Measurements from ENCODE around the gene ORC4. TPM values are rescaled to one million over a fixed set of nuclear protein-coding genes. Genes with fewer than 3 reads are reported as not detected.

Gene ORC4
- total and polyA plus RNA-seq, 2 of the 8 experiments (the other 6 are each of a cell fraction or from before 2014, with no cell fraction given) = 22.7 to 63.7 TPM

DNA sequence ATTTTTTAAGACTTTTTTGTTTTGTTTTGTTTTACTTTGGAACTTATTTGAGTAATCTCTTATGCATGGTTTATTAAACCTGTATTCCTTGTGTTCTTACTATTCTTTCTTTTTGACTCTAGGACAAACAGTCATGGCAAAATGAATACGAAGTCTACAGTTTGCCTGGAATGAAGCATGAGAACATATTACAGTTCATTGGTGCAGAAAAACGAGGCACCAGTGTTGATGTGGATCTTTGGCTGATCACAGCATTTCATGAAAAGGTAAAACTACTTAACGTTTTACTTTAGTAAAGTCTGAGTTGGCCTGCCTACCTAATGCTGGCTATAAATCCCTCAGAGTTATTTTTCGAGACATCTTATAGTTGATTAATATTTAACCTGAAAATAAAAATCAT lies 103.4 kb downstream of the ORC4 start (continued):
- TF ChIP-seq, protein P1, sequence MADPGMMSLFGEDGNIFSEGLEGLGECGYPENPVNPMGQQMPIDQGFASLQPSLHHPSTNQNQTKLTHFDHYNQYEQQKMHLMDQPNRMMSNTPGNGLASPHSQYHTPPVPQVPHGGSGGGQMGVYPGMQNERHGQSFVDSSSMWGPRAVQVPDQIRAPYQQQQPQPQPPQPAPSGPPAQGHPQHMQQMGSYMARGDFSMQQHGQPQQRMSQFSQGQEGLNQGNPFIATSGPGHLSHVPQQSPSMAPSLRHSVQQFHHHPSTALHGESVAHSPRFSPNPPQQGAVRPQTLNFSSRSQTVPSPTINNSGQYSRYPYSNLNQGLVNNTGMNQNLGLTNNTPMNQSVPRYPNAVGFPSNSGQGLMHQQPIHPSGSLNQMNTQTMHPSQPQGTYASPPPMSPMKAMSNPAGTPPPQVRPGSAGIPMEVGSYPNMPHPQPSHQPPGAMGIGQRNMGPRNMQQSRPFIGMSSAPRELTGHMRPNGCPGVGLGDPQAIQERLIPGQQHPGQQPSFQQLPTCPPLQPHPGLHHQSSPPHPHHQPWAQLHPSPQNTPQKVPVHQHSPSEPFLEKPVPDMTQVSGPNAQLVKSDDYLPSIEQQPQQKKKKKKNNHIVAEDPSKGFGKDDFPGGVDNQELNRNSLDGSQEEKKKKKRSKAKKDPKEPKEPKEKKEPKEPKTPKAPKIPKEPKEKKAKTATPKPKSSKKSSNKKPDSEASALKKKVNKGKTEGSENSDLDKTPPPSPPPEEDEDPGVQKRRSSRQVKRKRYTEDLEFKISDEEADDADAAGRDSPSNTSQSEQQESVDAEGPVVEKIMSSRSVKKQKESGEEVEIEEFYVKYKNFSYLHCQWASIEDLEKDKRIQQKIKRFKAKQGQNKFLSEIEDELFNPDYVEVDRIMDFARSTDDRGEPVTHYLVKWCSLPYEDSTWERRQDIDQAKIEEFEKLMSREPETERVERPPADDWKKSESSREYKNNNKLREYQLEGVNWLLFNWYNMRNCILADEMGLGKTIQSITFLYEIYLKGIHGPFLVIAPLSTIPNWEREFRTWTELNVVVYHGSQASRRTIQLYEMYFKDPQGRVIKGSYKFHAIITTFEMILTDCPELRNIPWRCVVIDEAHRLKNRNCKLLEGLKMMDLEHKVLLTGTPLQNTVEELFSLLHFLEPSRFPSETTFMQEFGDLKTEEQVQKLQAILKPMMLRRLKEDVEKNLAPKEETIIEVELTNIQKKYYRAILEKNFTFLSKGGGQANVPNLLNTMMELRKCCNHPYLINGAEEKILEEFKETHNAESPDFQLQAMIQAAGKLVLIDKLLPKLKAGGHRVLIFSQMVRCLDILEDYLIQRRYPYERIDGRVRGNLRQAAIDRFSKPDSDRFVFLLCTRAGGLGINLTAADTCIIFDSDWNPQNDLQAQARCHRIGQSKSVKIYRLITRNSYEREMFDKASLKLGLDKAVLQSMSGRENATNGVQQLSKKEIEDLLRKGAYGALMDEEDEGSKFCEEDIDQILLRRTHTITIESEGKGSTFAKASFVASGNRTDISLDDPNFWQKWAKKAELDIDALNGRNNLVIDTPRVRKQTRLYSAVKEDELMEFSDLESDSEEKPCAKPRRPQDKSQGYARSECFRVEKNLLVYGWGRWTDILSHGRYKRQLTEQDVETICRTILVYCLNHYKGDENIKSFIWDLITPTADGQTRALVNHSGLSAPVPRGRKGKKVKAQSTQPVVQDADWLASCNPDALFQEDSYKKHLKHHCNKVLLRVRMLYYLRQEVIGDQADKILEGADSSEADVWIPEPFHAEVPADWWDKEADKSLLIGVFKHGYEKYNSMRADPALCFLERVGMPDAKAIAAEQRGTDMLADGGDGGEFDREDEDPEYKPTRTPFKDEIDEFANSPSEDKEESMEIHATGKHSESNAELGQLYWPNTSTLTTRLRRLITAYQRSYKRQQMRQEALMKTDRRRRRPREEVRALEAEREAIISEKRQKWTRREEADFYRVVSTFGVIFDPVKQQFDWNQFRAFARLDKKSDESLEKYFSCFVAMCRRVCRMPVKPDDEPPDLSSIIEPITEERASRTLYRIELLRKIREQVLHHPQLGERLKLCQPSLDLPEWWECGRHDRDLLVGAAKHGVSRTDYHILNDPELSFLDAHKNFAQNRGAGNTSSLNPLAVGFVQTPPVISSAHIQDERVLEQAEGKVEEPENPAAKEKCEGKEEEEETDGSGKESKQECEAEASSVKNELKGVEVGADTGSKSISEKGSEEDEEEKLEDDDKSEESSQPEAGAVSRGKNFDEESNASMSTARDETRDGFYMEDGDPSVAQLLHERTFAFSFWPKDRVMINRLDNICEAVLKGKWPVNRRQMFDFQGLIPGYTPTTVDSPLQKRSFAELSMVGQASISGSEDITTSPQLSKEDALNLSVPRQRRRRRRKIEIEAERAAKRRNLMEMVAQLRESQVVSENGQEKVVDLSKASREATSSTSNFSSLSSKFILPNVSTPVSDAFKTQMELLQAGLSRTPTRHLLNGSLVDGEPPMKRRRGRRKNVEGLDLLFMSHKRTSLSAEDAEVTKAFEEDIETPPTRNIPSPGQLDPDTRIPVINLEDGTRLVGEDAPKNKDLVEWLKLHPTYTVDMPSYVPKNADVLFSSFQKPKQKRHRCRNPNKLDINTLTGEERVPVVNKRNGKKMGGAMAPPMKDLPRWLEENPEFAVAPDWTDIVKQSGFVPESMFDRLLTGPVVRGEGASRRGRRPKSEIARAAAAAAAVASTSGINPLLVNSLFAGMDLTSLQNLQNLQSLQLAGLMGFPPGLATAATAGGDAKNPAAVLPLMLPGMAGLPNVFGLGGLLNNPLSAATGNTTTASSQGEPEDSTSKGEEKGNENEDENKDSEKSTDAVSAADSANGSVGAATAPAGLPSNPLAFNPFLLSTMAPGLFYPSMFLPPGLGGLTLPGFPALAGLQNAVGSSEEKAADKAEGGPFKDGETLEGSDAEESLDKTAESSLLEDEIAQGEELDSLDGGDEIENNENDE (IDR thresholded peaks at IDR 0.05; ENCODE audit: insufficient replicate concordance, low read length) = no peak
- TF ChIP-seq, protein P2, sequence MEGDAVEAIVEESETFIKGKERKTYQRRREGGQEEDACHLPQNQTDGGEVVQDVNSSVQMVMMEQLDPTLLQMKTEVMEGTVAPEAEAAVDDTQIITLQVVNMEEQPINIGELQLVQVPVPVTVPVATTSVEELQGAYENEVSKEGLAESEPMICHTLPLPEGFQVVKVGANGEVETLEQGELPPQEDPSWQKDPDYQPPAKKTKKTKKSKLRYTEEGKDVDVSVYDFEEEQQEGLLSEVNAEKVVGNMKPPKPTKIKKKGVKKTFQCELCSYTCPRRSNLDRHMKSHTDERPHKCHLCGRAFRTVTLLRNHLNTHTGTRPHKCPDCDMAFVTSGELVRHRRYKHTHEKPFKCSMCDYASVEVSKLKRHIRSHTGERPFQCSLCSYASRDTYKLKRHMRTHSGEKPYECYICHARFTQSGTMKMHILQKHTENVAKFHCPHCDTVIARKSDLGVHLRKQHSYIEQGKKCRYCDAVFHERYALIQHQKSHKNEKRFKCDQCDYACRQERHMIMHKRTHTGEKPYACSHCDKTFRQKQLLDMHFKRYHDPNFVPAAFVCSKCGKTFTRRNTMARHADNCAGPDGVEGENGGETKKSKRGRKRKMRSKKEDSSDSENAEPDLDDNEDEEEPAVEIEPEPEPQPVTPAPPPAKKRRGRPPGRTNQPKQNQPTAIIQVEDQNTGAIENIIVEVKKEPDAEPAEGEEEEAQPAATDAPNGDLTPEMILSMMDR (IDR thresholded peaks at IDR 0.05; ENCODE audit: control extremely low read depth in 1 of 3, insufficient read depth in 1 of 3, low read depth in 1 of 3, low read length in 3 of 3) = no peak
- TF ChIP-seq EGR1 (IDR thresholded peaks at IDR 0.05; ENCODE audit: borderline replicate concordance, low read depth, low read length) (no peak), BACH1 (IDR thresholded peaks at IDR 0.05; ENCODE audit: low read length) (no peak), RXRA (IDR thresholded peaks at IDR 0.05; ENCODE audit: insufficient read depth, low read depth, low read length) (no peak), NANOG (IDR thresholded peaks at IDR 0.05; ENCODE audit: insufficient read depth, low read depth, low read length, poor library complexity, severe bottlenecking) (no peak), E2F6 (IDR thresholded peaks at IDR 0.05) (no peak), POU5F1 (IDR thresholded peaks at IDR 0.05; ENCODE audit: low read depth, low read length) (no peak)

All from H1 (cell line).